Kidney (tissue), 14 donors: ENCODE results near the gene ELFN2. TPM values are rescaled to one million over a fixed set of nuclear protein-coding genes. Genes with fewer than 3 reads are reported as not detected.

Experiments used
- DNase-seq, 5 donors: peaks; one replicate each; pipeline ENCODE4 v3.0.0-alpha.2; 2013 to 2020
- FAIRE-seq: peaks from 2 replicates; lab custom pipeline; 2012; peaks lifted over from hg19 to GRCh38; lab: Jason Lieb, UNC
- H3K27ac ChIP-seq, 2 donors: one replicate each; pipeline ENCODE4 v1.7.0; 2013; ENCODE audit warnings: low read depth in 2 of 2, low read length in 2 of 2, inconsistent platforms in 1 of 2
- H3K27me3 ChIP-seq: one replicate; pipeline ENCODE4 v1.7.1; 2013; ENCODE audit warnings: low read length, inconsistent platforms; ENCODE audit not compliant: control insufficient read depth, insufficient read depth
- H3K36me3 ChIP-seq, 3 donors: one replicate each; pipeline versions ENCODE4 v1.7.0 to v1.7.1; 2013; ENCODE audit warnings: low read length in 3 of 3, control low read depth in 1 of 3, inconsistent platforms in 1 of 3; ENCODE audit not compliant: insufficient read depth in 3 of 3, control insufficient read depth in 2 of 3
- H3K4me1 ChIP-seq, 3 donors: one replicate each; pipeline versions ENCODE4 v1.7.0 to v1.7.1; 2013; ENCODE audit warnings: low read length in 3 of 3, inconsistent platforms in 1 of 3, low read depth in 1 of 3; ENCODE audit not compliant: control insufficient read depth in 2 of 3, insufficient read depth in 2 of 3
- H3K4me3 ChIP-seq, 3 donors: one replicate each; pipeline versions ENCODE4 v1.7.0 to v1.8.1; 2013; ENCODE audit warnings: low read length in 3 of 3, control low read depth in 1 of 3, inconsistent platforms in 1 of 3
- H3K9ac ChIP-seq, 3 donors: one replicate each; pipeline versions ENCODE4 v1.7.0 to v1.7.1; 2013; ENCODE audit warnings: low read length in 3 of 3, control low read depth in 1 of 3, inconsistent platforms in 1 of 3
- H3K9me3 ChIP-seq, 3 donors: one replicate each; pipeline versions ENCODE4 v1.7.0 to v1.7.1; 2013; ENCODE audit warnings: low read length in 3 of 3, control low read depth in 1 of 3, inconsistent platforms in 1 of 3; ENCODE audit not compliant: control insufficient read depth in 2 of 3, insufficient read depth in 1 of 3
- CTCF ChIP-seq: IDR thresholded peaks from 3 replicates; pipeline ENCODE4 v1.5.1; 2012; ENCODE audit warnings: mild to moderate bottlenecking, moderate library complexity, borderline replicate concordance; ENCODE audit not compliant: insufficient read depth; ENCODE audit errors: extremely low read depth
- intact Hi-C: fragments of 100-400 bp; cut with DNase I; formaldehyde crosslinking; loops from one replicate; pipeline ENCODE4 v1.11.1; 2022
- polyA plus RNA-seq: library from polyadenylated mRNA; stranded (reverse); fragments of 350-450 nt; fragmentation: Illumina TruSeq; extraction: RNeasy Lipid Tissue Mini Kit (QIAGEN cat#74804); gene quantifications from one replicate; pipeline ENCODE4 v1.2.3, GENCODE V29; 2014; ENCODE audit warnings: low read depth, low replicate concordance; ENCODE audit not compliant: insufficient read depth
- total RNA-seq: library from RNA; stranded (reverse); fragmentation: NEBNext Ultra II Directional; extraction: Animal tissue kit (Norgen Biotek cat#: 25700); gene quantifications from one replicate; pipeline ENCODE4 v1.2.1, GENCODE V29; 2021
- donor health status: control.
- donor health status: control.
- donor health status: control.
- donor health status: control.
- donor health status: control.
- donor health status: DM: yes; HTN: yes; CAD: no.
- donor health status: Normal renal cell carcinoma (clear cell type).

Gene ELFN2
- total and polyA plus RNA-seq, 2 donors from 2014 or later = 0.19 to 4.6 TPM

GRCh38 chr22:37363261-37363992, 63.9 kb downstream of the ELFN2 start:
- Histone ChIP-seq H3K4me3 (no peak overlapping the region), H3K9ac (no peak overlapping the region), H3K4me1 (no peaks in the 10 kb centered on the region), H3K9me3 (no peaks in the 10 kb centered on the region), H3K27ac (no peak overlapping the region), H3K36me3 (no peaks in the 10 kb centered on the region), H3K27me3 (no peaks in the 10 kb centered on the region)
- TF ChIP-seq CTCF = no peak
- no peak for FAIRE-seq
- no peak for DNase-seq
- intact Hi-C loops = no loop called here

DNA sequence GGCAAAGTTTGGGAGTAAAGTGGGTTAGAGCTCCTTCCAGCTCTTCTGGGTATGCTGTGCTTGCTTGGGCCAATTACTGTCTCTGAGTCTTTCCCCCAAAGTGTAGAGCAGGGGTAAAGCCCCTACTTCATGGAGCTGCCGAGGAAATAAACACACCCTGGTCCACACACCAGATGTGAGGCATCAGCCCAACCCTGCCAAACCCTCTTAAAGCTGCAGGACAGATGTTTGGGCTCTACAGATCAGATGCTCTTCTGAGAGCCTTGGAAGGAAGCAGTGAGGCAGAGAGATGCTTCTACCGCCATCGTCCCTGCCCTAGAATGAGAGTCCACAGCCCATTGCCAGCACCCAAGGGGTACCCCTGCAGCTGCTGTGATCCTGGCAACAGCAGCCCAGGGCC, 64.7 kb downstream of the ELFN2 start:
- Histone ChIP-seq H3K27me3 (no peaks in the 10 kb centered on the region), H3K4me1 (no peaks in the 10 kb centered on the region), H3K36me3 (no peaks in the 10 kb centered on the region), H3K9me3 (no peaks in the 10 kb centered on the region), H3K27ac (no peak overlapping the region), H3K4me3 (no peak overlapping the region), H3K9ac (no peak overlapping the region)
- TF ChIP-seq CTCF = no peak
- DNase-seq (peak in 1 of 5 donors; percentile 79), FAIRE-seq (no peak)
- intact Hi-C loops = no loop called here

- DNase-seq (no peak), FAIRE-seq (no peak)
- Histone ChIP-seq H3K27ac (no peak overlapping the region), H3K27me3 (no peaks in the 10 kb centered on the region), H3K36me3 (no peaks in the 10 kb centered on the region), H3K9me3 (no peaks in the 10 kb centered on the region), H3K9ac (no peak overlapping the region), H3K4me3 (no peak overlapping the region), H3K4me1 (no peaks in the 10 kb centered on the region)
- TF ChIP-seq CTCF = no peak
- intact Hi-C loops = no loop called here
Observed at GRCh38 chr22:37358917-37359316, 68.4 kb downstream of the ELFN2 start.
